GM12872 (cell line): Measurements from ENCODE around the gene MAGEA10.

Experiments
- TF ChIP-seq, protein P1 (sequence below): IDR thresholded peaks from 3 replicates; pipeline ENCODE4 v1.5.1; 2011; ENCODE audit warnings: low read depth, mild to moderate bottlenecking, low read length, moderate library complexity; ENCODE audit not compliant: insufficient read depth

The MAGEA10 gene

DNA sequence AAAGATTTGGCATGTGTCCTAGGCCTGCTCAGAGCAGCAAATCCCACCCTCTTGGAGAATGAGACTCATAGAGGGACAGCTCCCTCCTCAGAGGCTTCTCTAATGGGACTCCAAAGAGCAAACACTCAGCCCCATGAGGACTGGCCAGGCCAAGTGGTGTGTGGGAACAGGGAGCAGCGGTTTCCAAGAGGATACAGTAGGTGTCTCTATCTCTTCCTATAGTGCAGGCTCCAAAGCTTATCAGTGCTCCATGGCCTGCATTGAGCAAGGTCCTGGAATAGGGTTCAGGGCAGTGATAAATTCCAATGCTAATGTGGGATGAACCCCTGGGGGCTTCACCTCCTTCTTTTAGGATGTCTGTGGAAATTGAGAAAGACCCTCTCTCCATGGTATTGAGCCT lies 15.7 kb upstream of the MAGEA10 start:
- TF ChIP-seq, protein P1, sequence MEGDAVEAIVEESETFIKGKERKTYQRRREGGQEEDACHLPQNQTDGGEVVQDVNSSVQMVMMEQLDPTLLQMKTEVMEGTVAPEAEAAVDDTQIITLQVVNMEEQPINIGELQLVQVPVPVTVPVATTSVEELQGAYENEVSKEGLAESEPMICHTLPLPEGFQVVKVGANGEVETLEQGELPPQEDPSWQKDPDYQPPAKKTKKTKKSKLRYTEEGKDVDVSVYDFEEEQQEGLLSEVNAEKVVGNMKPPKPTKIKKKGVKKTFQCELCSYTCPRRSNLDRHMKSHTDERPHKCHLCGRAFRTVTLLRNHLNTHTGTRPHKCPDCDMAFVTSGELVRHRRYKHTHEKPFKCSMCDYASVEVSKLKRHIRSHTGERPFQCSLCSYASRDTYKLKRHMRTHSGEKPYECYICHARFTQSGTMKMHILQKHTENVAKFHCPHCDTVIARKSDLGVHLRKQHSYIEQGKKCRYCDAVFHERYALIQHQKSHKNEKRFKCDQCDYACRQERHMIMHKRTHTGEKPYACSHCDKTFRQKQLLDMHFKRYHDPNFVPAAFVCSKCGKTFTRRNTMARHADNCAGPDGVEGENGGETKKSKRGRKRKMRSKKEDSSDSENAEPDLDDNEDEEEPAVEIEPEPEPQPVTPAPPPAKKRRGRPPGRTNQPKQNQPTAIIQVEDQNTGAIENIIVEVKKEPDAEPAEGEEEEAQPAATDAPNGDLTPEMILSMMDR, result no peak

DNA sequence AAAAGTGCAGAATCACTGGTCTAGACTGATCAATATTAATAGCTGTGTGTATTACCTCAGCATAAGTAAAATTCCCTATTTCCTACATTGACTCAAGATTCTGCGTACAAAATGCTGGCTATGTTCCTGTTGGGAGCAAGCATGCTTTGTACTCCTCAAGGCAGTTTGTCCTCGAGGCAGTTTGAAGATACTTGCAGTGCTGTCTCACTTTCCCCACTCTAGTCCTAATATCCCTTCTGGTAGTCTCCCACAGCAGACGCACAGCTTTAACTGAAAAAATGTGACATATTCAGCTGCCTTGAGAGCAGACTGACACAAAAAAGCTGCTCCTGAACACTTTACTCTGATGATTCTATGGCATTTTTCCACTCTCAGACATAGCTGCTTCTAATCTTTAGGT lies 12.9 kb upstream of the MAGEA10 start:
- TF ChIP-seq, protein P1, result no peak

DNA sequence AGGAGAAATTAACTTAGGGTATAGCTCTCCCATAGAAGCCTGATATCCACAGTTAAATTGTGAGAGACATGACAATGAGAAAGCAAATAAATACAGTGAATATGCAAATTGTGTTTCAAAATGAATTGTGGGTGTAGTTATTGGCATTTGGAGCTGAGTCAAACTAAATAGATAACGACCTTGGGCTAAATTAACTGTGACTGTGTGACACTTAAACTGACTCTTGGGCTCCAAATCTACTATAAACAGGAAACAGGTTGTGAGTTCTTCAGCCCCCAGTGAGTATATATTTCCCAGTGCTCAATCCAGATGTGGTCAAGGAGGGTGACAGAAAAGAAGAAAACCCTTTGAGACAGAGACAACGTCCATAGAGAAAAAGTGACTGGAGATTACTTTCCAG lies 11.3 kb upstream of the MAGEA10 start:
- TF ChIP-seq, protein P1, result no peak

DNA sequence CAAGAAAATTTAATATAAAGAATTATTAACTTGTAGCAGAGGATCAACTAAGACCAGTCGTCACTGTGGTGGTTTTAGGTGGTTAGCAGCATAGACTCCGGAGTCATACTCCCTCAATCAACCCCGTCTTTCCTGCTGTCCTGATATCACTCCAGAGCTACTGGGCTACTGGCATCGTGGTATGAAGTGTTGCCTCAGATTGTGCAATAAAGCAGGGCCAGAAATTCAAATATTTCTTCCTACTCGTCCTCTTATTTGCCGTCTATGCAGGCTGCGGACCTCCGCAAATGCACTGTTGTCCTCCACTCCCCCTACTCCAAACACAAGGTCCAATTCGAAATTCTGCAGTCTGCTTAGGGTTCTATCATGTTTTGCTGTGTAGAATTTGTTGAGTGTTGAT lies 1.2 kb upstream of the MAGEA10 start:
- TF ChIP-seq, protein P1, result no peak

DNA sequence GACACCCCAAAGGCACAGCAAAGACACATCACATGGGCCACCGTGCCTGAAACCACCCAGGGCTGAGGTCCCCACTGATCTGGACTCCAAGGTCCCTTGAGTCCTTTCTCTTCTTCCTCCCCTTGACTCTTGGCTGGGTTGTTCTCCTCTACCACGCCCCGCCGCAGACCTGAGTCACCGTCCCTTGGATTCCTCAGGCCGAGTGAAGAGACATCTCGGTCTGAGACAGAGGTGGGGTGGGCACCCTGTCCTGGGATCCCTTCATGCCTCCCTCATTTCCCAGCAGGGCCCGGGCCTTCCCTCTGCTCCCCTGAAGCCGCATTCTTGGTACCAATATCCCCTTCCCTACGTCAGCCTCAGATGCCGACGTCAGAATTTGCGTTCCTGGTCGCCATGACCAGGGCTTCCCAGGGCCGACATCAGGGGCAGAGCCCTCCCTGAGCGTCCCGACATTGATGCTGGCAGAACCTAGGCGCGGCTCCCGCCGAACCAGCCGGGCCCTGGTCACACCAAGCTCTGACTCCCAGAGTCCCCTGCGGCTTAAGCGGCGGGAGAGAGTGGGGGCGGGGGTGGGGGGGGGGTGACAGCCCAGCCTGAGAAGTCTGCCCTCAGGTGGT lies 498 bp downstream of the MAGEA10 start:
- TF ChIP-seq, protein P1, result no peak

DNA sequence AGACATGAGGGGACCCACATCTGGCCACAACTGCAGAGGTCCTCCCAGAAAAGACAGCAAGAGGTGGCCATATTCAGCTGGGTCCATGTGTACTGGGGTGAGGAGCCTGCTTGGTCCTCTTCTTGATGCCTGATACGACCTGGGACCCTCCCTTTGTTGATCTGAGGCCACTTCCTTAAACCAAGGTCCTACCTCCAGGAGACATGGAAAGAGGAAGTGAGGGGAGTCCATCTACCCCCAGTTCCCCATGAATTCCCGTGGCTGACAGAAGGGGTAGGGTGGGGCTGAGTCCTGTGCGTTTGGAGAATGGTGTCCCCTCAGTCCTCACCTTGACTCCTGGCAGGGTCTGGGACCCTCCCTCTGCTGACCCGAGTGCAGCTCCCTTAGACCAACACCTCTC lies 2.1 kb downstream of the MAGEA10 start:
- TF ChIP-seq, protein P1, result no peak

DNA sequence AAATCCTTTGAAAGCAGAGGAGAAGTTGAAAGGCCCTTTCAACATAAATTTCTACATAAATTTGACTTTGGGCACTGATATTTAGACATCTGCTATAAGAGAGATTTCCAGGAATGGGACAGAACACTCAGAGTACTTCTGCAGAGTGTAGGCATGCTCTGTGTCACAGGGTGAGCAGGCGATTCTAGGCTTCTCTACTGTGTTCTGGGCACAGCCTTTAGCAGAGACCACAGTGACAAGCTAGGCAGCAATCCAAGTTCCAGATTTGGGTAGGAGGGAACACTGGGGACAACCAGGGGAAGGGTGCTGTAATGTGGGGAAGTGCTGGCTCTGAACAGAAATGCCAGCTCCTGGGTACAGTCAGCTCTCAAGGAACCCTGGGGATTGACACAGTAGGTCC lies 6.9 kb downstream of the MAGEA10 start:
- TF ChIP-seq, protein P1, result no peak

DNA sequence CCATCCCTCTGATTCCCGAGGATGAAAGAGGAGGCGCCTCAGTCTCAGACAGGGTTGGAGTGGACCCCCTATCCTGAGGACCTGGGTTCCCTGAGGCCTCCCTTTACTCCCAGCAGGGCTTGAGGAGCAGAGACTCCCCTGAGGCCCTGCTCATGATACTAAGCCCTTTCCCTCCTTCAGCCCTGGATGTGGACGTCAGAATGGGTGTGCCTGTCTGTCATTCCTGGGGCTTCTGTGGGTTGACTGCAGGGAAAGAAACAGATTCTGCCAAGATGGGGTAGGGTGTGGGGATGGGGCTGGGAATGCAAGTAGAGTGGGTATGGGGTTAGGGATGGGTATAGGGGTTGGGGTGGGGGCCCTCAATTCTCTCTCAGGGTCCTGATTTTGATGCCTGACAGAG lies 21.1 kb downstream of the MAGEA10 start:
- TF ChIP-seq, protein P1, result no peak
